Stimulated activated CD4-positive, alpha-beta T cell treated with anti-CD3 and anti-CD28 coated beads, TNF-alpha, amount 100 ng/mL, for 1 hour (primary cell): ENCODE data around the gene BABAM2.
"Not testable (repeated sequence)": the region's sequence is repeated elsewhere in the genome, so short reads cannot be mapped to it uniquely, and the experiment has no call there.

Experiments
- DNase-seq, 3 donors: peaks; one replicate each; pipeline ENCODE4 v3.0.0-alpha.2; 2020; ENCODE audit warnings: low read depth in 3 of 3, low spot score in 1 of 3

Gene BABAM2

GRCh38 chr2:27890146-27890923 is at the start of gene BABAM2, which contains the start of gene RBKS:
BABAM2 (plus strand) TSS chr2:27890729; CDS start chr2:27894557, 3,828 bp downstream.
RBKS (minus strand) TSS chr2:27890387; CDS start chr2:27890345, 42 bp downstream.
- peak; percentile 77 to 89 (median 88) for DNase-seq

DNA sequence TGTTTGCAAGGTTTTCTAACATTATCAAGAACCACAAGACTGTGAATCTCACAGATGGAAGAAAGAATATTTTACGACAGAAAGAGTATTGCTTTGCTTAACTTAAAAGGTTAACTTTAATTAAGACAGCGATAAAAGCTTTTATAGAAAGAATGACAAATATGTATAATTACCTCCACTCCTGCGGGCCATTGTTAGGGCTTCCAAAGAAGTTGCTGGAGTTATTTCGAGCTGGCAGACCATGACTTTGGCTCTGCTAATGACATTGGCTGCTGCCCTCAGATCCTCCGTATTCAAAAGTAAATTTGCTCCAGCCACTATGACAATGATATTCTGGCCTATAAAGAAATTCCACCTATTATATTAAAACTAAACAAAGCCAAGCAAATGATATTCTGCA is 47.6 kb upstream of the BABAM2 start:
- DNase-seq, result no peak

DNA sequence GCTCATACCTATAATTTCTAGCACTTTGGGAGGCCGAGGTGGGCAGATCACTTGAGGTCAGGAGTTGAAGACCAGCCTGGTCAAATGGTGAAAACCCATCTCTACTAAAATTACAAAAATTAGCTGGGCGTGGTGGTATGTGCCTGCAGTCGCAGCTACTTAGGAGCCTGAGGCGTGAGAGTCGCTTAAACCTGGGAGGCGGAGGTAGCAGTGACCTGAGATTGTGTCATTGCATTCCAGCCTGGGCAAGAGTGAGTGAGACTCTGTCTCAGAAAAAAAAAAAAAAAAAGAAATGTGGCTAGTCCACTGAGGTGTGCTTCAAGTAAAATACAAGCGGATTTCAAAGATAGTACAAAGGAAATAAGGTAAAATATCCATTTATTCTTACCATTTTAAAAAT is 46.5 kb upstream of the BABAM2 start:
- DNase-seq, result no peak

DNA sequence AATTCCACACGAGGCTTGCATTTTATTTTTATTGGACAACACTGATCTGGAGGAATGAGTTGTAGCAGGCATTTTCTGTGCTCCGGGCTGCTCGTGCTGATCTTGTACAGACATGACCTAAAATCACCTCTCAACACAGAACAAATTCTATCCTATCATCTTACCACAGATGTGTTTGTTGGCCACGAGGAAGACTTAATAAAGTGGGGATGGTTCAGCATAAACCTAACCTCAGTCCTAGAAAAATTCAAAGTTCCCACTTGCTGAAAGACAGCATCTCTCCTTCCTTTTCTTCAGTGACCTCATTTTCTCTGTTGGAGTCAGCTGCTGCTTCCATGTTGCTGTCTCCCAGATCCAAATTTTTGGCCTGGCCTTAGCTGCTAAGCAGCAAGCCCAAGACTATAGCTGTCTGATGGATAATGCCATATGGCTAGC is 45.7 kb upstream of the BABAM2 start:
- DNase-seq, result no peak

DNA sequence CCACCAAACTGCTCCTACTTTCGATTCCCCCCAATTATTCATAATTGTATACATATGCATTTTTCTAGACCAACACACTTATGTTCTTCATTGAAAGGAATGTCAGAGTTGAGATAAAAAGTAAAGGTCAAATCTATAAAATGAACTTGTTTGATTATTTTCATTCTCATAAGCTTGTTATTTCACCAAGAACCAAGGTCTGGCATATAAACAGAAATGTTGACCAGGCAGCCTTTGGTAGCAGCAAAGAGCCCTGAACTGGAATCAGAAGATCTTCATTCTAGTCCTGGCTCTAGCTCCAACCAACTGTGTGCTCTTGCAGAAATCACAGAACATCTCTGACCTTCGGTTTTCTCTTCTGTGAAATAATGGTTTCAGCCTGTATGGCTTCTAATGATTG is 43.2 kb upstream of the BABAM2 start:
- no peak for DNase-seq

DNA sequence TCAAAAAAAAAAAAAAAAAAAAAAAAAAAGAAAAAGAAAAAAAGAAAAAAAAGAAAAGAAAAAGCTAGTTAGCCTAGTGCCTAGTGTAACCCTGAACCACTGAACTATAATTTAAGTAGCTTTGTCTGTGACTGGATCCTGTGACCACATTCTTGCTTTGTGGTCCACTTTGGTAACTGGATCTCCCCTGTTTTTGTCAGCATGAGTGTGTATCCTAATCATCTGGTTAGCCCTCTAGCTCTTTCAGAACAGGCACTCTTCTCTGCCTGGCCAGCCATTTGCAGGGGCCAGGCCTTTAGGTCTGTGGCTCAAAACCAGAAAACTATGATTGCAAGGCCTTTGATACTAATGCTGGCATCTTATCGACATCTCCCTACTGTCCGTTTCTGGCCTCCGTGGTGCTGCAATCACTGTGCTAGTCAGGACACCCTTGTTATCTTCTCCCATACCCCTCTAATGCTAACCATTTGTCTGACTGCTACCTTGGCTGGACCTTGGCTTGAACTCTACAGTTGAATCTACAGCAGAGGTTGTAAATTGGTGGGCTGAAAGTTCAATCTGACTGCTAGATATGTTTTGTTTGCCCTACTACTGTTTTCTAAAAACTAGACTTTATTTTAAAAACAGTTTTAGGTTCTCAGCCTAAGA is 40.8 kb upstream of the BABAM2 start:
- no peak for DNase-seq

DNA sequence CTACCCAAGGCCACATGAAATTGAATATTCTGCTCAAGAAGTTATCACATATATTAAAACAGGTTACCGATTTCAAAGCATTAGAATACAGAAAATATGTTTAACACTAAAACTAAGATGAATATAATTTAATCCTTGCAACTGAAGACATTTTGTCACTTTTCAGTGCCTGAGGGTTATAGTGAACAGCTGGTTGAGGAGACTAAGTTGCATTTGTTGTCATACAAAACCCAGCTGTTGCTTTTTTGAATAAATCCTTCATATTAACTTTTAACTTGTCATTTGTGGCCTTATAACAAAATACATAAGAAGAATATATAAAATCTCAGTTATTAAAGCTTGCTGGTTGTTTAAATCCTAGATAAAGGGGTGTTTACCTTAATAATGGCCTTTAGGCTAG is 37.8 kb upstream of the BABAM2 start:
- DNase-seq, result no peak

DNA sequence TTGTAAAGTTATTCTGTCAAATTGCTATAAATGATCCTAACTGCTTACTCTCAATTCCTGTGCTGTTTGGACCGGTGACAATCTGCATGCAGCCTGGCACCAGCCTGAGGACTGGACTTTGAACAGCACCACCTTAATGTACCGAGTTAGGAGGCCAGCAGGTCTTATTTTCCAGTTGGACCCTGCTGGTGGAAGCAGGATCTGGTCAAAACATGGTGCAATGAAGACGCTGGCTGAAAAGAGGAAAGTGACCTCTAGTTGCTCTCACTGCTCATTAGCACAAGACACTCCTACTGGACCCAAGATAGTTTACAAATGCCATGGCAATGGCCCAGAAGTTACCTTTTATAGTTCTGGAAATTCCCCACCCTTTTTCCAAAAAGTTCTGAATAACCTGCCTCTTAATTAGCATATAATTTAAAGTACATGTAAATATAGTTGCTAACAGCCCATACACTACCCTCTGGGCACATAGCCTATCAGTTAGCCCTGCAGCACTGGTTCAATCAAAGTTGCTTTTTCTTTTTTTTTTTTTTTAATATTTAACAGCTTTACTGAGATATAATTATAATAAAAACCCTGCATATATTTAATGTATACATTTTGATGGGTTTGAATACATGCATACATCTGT is 36.2 kb upstream of the BABAM2 start:
- DNase-seq, result no peak

GRCh38 chr2:27855476-27855875 is 35.1 kb upstream of the BABAM2 start:
- DNase-seq, result no peak

DNA sequence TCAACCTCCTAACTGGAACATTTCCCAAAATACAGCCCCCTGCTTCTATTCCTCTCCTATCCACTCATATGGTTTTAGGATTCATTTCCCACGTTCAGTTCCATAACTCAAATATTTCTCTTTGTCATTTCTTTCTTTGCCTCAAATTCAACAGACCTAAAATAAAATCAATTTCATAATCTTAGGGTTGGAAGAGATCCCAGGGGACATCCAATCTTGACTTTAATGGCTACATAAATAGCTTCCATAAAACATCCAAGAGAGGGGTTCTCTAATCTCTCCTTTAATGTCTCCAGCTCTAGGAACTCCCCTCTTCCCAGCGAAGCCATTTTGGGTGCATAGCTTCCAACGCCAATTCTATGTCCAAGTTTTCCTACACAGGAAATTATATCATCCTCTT is 34.1 kb upstream of the BABAM2 start:
- no peak for DNase-seq

- no peak for DNase-seq
Observed at GRCh38 chr2:27856956-27857355, 33.6 kb upstream of the BABAM2 start.

- no peak for DNase-seq
Observed at GRCh38 chr2:27857417-27858172, 32.9 kb upstream of the BABAM2 start.

DNA sequence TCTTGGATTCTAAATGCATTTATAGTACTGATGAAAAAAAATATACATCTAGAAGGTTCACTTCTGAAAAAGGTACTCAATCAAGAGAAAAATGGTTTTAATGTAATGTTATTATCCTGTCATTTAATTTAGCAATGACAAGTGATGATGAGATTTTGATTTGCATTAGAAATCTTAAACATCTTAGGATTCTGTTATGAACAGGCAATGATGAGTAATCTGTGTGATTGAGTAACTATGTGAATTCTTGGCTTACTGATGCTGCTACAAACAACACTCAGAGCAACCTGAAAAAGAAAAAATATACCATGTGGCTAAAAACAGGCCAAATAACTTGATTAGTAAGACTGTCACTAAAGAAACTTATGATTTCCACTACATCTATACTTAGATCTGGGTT is 30.4 kb upstream of the BABAM2 start:
- no peak for DNase-seq

DNA sequence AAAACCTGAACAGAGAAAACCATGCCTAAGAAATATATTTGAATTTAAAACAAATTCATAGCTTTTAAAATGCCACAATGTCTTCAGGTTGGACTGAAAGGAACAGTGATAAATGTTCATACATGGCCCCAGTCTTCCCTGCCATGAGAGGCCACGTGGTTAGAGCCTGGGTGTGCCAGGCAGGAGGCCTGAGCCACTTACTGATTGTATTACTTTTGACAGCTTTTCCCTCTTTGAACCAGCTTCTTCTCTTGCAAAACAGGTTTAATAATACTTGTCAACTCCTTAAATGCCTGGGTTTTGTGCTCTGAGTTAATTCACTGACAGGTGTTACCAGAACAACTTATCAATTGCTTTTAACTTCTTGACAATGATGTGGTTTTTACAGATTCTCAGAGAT is 27.4 kb upstream of the BABAM2 start:
- no peak for DNase-seq

DNA sequence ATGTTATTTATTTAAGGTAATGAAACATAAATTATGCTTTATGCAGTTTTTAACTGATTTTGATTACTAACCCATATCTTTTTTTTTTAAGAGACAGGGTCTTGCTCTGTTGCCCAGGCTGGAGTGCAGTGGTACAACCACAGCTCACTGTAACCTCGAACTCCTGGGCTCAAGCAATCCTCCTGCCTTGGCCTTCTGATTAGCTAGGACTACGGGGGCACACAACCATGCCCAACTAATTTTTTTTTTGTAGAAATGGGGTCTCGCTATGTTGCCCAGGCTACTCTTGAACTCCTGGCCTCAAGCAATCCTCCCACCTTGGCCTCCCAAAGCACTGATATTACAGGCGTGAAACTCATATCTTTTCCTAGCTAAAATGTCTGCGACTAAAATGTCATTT is 26.6 kb upstream of the BABAM2 start:
- not testable (repeated sequence) for DNase-seq

- no peak for DNase-seq
Observed at GRCh38 chr2:27866237-27866636, 24.3 kb upstream of the BABAM2 start.

DNA sequence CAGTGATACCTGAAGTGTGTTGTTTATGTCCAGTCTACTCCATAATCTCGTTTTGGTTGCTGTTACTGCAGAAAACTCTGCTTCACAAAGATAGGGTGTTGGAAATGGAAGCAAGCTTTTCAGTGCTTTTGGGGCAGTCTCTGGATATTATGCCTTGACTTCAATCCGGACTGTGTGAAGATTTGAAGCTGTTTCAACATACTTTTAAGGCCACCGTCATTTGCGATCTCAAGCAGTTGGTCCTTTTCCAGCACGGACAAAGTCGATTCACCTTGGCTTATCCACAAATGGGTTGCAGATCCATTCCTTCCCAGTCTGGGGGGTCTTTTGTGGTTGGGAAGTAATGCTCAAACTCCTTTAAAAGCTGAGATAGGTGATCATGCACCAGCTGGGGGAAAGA is 20.8 kb upstream of the BABAM2 start:
- DNase-seq, result no peak

DNA sequence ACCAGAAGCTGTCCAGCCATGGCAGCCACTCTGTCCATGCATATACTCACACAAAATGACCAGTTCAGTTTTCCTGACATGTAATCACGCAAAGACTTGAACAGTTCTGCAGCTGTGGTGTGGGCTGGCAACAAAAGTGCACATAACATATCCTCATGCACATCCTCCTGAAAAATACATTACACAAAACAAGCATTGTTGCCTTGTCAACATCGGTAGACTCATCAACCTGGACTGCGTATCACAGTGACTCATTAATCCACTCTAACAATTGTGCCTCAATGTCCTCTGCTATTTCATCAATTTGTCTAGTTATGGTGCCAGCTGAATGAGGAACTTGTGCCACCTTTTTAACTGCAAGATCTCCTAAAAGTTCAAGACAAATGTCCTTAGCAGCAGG is 19.8 kb upstream of the BABAM2 start:
- DNase-seq, result no peak

DNA sequence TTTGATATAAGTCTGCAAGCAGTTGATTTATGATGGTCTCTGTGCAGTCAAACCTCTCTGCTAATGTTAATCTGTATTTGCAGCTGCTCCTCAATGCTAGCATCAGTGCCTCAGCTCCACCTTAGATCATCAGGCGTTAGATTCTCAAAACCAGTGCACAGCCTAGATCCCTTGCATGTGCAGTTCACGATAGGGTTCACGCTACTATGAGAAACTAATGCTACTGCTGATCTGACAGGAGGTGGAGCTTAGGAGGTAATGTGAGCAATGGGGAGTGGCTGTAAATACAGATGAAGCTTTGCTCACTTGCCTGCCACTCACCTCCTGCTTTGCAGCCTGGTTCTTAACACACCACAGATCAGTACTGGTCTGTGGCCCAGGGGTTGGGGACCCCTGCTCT is 18.7 kb upstream of the BABAM2 start:
- DNase-seq, result no peak

- DNase-seq, result no peak
Observed at GRCh38 chr2:27873091-27873490, 17.4 kb upstream of the BABAM2 start.

DNA sequence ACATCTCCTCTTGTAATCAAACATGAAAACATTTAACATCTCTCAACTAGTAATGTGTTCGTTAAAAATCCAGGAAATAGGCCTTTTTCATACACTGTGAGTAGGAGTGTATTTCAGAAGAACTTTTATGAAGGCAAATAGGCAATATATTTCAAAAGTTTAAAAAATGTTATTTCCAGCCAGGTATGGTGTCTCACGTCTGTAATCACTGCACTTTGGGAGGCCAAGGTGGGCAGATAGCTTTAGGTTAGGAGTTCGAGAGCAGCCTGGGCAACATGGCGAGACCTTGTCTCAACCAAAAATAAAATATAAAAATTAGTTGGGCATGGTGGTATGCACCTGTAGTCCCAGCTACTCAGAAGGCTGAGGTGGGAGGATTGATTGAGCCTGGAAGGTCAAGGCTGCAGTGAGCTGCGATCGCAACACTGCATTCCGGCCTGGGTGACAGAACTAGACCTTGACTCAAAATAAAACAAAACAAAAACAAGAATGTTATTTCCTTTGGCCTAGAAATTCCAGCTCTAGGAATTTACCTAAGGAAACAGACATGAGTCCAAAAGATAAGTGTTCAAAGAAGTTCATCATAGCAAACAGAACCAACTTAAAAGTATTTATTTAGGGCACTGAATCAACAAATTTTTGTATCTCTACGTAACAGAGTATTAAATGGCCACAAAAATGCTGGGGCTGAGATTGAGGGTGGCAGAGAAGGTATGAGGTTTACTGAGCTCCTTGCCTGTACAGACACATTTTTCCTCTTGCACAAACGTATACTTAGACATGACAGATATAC is 15.2 kb upstream of the BABAM2 start:
- DNase-seq, result no peak
